K562 (cell line): ENCODE data around the gene CTSW. TPM values are rescaled to one million over a fixed set of nuclear protein-coding genes. Genes with fewer than 3 reads are reported as not detected.
A peak's percentile ranks its signal among the peaks of the same experiment; 100 is the strongest.

ENCODE experiments used
- ARID1B ChIP-seq: fragments of 450-650 bp; IDR thresholded peaks from 2 replicates; pipeline ENCODE4 v1.6.1; 2016; ENCODE audit warnings: antibody characterized with exemption, mild to moderate bottlenecking, inconsistent platforms
- ATF3 ChIP-seq, 2 experiments: fragments of 450-650 bp in 1 of 2; sonication (generic) in 1 of 2; formaldehyde crosslinking in 1 of 2; IDR thresholded peaks in 1 of 2; conservative IDR thresholded peaks in 1 of 2; 2 replicates each; pipeline versions ENCODE4 v1.6.1 to v1.8.1; 2016 to 2023; ENCODE audit warnings: mild to moderate bottlenecking in 2 of 2, moderate library complexity in 2 of 2, inconsistent platforms in 1 of 2, missing genetic modification reagents in 1 of 2
- BRF1 ChIP-seq: IDR thresholded peaks from 3 replicates; pipeline ENCODE4 v1.6.1; 2011; ENCODE audit warnings: borderline replicate concordance, mild to moderate bottlenecking; ENCODE audit not compliant: insufficient read length; ENCODE audit errors: extremely low read depth
- CTCFL ChIP-seq: IDR thresholded peaks from 2 replicates; pipeline ENCODE4 v1.6.1; 2011; ENCODE audit warnings: borderline replicate concordance, low read depth, mild to moderate bottlenecking, moderate library complexity, low read length; ENCODE audit not compliant: insufficient read depth, poor library complexity, severe bottlenecking
- DPF2 ChIP-seq: fragments of 450-650 bp; IDR thresholded peaks from 2 replicates; pipeline ENCODE4 v1.6.1; 2016
- ESRRA ChIP-seq: fragments of 450-650 bp; IDR thresholded peaks from 2 replicates; pipeline ENCODE4 v1.6.1; 2014; ENCODE audit warnings: low read depth, mild to moderate bottlenecking, moderate library complexity, borderline replicate concordance
- ETS1 ChIP-seq: conservative IDR thresholded peaks from 2 replicates; pipeline ENCODE4 v1.6.1; 2011; ENCODE audit warnings: low read depth, mild to moderate bottlenecking, low read length; ENCODE audit not compliant: control insufficient read depth
- GMEB1 ChIP-seq: fragments of 250-450 bp; sonication (Bioruptor Pico); IDR thresholded peaks from 2 replicates; pipeline ENCODE4 v1.4.0; 2020; ENCODE audit warnings: mild to moderate bottlenecking
- HOMEZ ChIP-seq: fragments of 250-450 bp; sonication (Bioruptor Pico); IDR thresholded peaks from 2 replicates; pipeline ENCODE4 v1.4.0; 2020; ENCODE audit warnings: mild to moderate bottlenecking, moderate library complexity
- KLF13 ChIP-seq: fragments of 450-650 bp; IDR thresholded peaks from 2 replicates; pipeline ENCODE4 v1.6.1; 2016; ENCODE audit warnings: missing genetic modification characterization, low read depth, mild to moderate bottlenecking, missing compliant biosample characterization, moderate library complexity, borderline replicate concordance
- MBD2 ChIP-seq: sonication (generic); IDR thresholded peaks from 2 replicates; pipeline ENCODE4 v1.6.1; 2016; ENCODE audit warnings: low read depth, borderline replicate concordance
- MTA1 ChIP-seq: fragments of 450-650 bp; IDR thresholded peaks from 2 replicates; pipeline ENCODE4 v1.6.1; 2017; ENCODE audit warnings: borderline replicate concordance
- NR3C1 ChIP-seq: sonication (generic); formaldehyde crosslinking; IDR thresholded peaks from 2 replicates; pipeline ENCODE4 v1.8.1; 2022; ENCODE audit warnings: missing genetic modification reagents
- SRSF3 ChIP-seq: fragments of 200-400 bp; formaldehyde crosslinking; IDR thresholded peaks from 2 replicates; pipeline ENCODE4 v1.6.1; 2016; ENCODE audit warnings: mild to moderate bottlenecking, low read length, moderate library complexity; ENCODE audit not compliant: insufficient read depth
- ZKSCAN1 ChIP-seq: fragments of 150-350 bp; IDR thresholded peaks from 2 replicates; pipeline ENCODE4 v1.6.1; 2016; ENCODE audit warnings: low read depth, low read length
- ZNF766 ChIP-seq: fragments of 200-800 bp; sonication (Bioruptor generic); conservative IDR thresholded peaks from 2 replicates; pipeline ENCODE4 v1.6.1; 2016; ENCODE audit warnings: missing genetic modification characterization, missing compliant biosample characterization
- polyA plus RNA-seq, 8 experiments: library from polyadenylated mRNA; depleted of rRNA in 4 of 8; stranded (reverse) in 5 of 8; unstranded in 3 of 8; fragments of >200 nt; fragmentation: Nextera tagmentation in 2 of 8; fragmentation: Illumina TruSeq in 1 of 8; extraction: Ambion mirVana in 2 of 8; extraction: Trizol in 1 of 8; gene quantifications; 2 replicates each; pipeline versions ENCODE4 v1.2.1 to v1.2.3, GENCODE V29; 2011 to 2014; ENCODE audit warnings: inconsistent platforms in 1 of 8, missing spikeins in 1 of 8
- total RNA-seq, 7 experiments: library from RNA; depleted of rRNA in 6 of 7; stranded (reverse); fragments of >200 nt in 6 of 7; fragmentation: Illumina TruSeq in 2 of 7; extraction: Trizol in 2 of 7; gene quantifications; 2 replicates each; pipeline versions ENCODE4 v1.2.1 to v1.2.3, GENCODE V29; 2011 to 2021; ENCODE audit warnings: low replicate concordance in 1 of 7

Gene CTSW
- total and polyA plus RNA-seq, 9 of the 15 experiments (the other 6 are each of a cell fraction or from before 2014, with no cell fraction given), result 0.04 TPM; not detected in 8

- TF ChIP-seq HOMEZ (CRISPR knock-in tag) (no peak), MBD2 (peak; percentile 74; the same call in 1 of the 2 replicates), DPF2 (no peak; the same call in 1 of the 2 replicates), GMEB1 (CRISPR knock-in tag) (peak; percentile 17; the same call in 1 of the 2 replicates), BRF1 (no peak), ATF3 (IDR thresholded peaks at IDR 0.05) (no peak), ATF3 (CRISPR knock-in tag; conservative IDR thresholded peaks at IDR 0.05) (0 out of 2 replicates have a peak, but pooled peaks have one; percentile 65), CTCFL (peak; percentile 62), MTA1 (peak; percentile 96), ZKSCAN1 (peak; percentile 63; the same call in 1 of the 2 replicates), ESRRA (peak; percentile 78; the same call in 1 of the 2 replicates), KLF13 (tag) (0 out of 2 replicates have a peak, but pooled peaks have one; percentile 13), ZNF766 (peak; percentile 43; the same call in 1 of the 2 replicates), NR3C1 (CRISPR knock-in tag) (no peak), ETS1 (peak; percentile 62), ARID1B (peak; percentile 8; the same call in 1 of the 2 replicates), SRSF3 (no peak)
Observed at GRCh38 chr11:65888163-65888814, 8.7 kb downstream of the CTSW start, which contains the start of gene FIBP (continued).
